ENCODE results near the gene SLC25A48.

Gene SLC25A48

DNA sequence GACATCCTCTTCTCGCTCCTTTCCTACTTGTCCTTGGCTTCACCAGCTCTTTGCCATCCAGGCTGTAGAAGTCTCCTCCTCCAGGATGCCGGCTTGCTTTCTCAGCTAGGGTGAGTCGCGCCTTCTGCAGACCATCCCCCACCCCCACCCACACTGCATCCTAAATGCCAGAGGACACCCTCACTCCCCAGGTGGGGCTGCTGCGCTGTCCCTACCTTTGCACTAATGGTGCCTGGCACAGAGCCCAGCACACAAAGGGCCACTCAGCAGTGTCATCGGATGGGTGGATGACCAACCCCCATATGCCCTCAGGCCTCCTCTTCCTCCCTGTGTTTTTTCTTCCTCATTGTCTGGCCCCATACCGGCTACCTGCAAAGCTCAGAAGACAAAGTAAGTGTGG is 46.3 kb downstream of the SLC25A48 start:
- no peak for DNase-seq (ENCODE audit: low read depth in 2 of 2, low spot score in 1 of 2)

DNA sequence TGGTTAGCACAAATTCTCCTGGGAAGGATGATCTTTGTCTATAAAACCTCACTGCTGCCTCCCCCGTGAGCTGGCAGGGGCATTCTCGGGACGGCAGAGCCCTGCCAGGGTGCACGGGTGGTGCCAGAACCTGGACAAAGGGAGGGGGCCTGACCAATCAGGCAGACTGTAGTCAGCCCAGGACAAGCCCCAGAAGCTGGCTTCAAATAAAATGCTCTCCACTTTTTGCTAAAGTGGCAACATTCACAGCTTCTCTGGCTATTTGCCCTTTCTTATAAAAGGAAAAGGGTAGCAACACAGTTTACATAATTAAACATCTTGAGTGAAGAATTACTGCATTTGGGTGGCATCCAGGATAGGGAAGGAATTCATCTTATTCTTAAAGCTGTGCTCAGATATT is 46.8 kb downstream of the SLC25A48 start:
- DNase-seq (ENCODE audit: low read depth in 2 of 2, low spot score in 1 of 2), result no peak

DNA sequence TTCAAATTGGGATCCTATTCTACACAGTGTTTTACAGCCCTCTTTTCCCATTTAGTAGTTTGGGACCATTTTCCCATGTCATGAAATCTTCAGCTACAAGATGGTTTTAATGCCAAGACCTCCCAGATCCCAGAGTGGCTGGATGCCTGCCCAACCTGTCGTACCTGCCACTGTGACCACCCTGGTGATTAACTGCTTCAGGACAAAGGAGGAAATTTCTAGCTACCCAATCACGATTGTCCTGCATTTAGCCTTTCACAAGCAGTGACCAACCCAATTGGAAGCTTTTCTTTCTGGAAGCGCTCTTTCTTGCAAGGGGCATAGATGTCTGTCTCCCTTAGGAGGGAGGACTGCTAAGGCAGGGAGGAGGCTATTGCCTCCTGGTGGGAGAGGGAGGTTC is 47.4 kb downstream of the SLC25A48 start:
- no peak for DNase-seq (ENCODE audit: low read depth in 2 of 2, low spot score in 1 of 2)

DNA sequence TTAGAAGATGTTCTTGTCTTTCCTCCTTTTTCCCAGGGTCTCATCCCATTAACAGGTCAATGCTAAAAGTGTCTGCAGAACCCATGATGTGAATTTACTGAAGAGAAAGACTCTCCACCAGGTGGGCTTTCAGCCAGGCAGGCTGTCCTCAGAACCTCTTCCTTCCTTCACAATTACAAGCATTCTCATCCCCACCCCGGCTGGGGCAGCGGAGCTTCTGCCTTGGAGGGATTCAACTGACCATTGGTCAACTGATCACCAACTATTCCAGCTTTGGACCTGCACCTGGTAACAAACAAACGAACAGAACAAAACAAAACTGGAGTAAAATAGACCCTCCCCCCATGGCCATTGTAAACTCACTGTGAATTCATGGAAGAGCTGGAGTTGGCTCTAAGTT is 48.6 kb downstream of the SLC25A48 start:
- no peak for DNase-seq (ENCODE audit: low read depth in 2 of 2, low spot score in 1 of 2)

DNA sequence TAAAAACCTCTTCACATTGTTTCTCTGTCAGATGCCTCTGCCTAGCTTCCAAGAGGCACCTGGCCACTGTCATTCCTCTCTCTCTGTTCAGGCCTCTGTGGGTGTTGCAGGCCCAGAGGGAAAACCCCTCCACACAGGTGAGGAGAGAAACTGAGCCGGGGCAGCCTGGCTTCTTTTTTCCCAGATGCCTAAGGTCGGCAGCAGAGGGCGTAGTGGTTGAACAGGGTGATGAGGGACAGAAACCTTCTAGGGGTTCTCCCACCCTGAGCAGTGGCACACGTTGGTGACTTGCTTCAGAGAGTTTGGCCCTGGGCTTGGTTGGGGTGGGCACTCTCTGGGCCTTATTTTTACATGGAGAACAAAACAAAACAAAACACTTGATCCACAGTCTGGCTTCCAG is 49.0 kb downstream of the SLC25A48 start:
- no peak for DNase-seq (ENCODE audit: low read depth in 2 of 2, low spot score in 1 of 2)

DNA sequence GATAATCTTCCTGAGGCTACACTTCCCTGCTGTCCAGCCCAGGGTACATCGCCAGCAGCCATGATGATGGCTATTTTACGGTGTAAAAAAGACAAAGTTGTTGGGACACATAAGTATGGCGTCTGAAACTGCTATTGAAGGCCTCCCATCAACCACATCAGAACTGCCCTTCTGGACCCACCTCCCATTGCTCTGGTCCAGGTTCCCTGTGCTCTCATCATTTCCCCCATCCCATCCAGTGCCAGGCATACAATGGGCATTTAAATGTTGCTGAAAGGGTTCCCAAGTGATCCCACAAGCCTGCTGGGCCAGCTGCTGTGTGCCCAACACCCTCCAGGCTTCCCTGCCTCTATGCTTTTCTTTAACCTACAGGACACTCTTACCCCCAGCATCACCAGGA is 50.6 kb downstream of the SLC25A48 start:
- no peak for DNase-seq (ENCODE audit: low read depth in 2 of 2, low spot score in 1 of 2)

DNA sequence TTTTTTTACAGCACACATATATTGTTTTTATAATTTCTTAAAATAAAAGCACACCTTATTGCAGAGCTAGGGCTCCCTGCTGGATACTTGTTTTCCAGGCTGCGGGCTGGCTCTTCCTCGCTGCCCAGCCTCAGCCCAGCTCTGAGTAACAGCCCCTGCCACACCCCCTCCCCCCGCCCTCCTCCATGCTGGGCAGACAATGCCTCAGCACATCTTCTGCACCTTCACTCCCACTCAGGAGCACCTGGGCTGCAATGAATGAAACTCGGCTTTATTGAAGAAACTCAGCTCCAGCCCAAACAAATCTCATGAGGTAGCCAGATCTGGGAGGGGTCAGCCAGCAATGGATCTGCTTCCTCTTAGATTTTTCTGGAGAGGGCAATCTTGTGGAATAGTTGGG is 51.7 kb downstream of the SLC25A48 start:
- no peak for DNase-seq (ENCODE audit: low read depth in 2 of 2, low spot score in 1 of 2)

DNA sequence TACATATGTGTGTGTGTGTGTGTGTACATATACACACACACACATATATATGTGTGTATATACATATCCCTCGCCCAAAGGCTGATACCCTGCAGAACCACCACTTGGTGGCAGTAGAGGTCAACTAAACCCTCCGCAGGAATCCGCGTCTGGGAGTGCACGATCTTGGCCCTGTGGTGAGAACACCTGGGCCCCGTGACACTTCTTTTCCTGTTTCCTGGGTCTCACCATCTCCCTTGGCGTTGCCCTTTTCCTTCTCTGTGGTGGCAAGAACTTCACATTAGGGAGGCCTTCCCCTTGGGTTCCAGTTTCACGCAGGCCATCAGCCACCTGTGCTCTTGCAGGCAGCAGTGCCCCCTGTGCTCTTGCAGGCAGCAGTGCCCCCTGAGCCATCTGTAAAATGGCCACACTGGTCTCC is 53.0 kb downstream of the SLC25A48 start:
- peak; percentile 2 to 4 for DNase-seq (ENCODE audit: low read depth in 2 of 2, low spot score in 1 of 2)

DNA sequence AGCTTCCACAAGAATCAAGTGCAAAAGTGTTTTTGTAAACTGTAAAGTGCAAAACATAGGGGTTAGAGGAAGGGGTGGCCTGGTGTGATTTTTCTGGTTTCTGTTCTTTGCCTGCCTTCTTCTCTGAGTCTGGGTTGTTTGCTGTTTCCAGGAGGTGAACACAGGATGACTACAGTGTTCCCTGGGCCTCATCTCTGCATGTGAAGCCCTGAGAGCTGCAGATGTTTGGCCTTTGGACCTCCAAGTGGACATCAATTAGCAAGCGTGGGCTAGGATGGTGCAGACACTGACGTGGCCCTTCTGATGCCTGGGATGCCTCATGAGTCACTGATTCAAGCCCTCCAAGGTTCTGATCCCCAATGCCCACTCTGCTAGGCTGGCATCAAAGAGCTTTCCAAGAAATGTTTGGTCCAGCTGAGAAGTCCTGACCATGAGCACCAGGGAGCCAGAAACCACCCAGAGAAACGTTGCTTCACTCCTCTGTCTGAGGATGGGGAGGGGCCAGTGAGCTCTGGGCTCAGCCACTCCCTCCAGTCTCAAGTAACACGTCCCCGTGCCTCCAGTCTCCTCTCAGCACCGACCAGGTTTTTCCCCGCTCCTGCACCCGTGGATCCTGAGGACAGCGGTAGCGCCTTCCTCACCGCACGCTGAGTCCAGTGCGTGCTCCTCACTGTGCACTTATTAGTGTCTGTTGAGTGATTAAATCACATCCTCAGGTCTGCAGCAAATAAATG is 53.6 kb downstream of the SLC25A48 start:
- DNase-seq (ENCODE audit: low read depth in 2 of 2, low spot score in 1 of 2), result no peak

DNA sequence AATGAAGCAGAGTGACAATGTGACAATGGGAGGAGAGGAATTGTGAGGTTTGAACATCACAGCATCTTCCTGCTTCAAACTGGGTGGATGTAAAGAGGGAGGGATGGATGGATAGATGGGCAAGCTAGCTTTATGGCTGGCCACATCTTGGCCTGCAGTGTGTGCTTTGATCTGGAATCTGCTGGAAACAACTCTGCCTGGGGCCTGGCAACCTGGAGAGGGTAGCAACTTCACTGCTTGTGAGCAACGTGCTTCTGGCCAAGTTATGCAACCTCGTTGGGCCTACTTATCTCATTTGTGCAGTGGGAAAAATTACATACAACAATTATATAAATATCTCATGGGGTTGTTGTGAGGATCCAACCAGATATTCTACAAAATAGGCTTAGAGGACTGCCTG is 55.8 kb downstream of the SLC25A48 start:
- DNase-seq (ENCODE audit: low read depth in 2 of 2, low spot score in 1 of 2), result no peak

DNA sequence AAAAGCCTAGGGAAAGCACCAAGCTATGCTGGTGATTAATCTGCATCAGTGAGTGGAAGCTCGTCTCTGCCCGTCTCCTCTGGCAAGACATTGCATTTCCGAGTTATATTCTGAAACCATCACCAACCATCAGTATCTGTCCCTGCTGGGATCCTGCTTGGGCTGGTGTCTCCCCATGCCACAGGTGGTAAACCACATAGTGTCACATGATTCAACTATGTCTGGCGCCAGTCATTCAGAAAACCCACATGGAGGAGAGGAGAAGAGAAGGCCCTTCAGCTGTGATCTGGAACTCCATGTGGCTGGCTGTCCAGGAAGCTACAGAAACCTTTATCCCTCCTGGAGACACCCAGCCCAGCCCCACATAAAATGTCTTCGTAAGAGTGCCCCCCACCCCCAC is 56.4 kb downstream of the SLC25A48 start:
- no peak for DNase-seq (ENCODE audit: low read depth in 2 of 2, low spot score in 1 of 2)

DNA sequence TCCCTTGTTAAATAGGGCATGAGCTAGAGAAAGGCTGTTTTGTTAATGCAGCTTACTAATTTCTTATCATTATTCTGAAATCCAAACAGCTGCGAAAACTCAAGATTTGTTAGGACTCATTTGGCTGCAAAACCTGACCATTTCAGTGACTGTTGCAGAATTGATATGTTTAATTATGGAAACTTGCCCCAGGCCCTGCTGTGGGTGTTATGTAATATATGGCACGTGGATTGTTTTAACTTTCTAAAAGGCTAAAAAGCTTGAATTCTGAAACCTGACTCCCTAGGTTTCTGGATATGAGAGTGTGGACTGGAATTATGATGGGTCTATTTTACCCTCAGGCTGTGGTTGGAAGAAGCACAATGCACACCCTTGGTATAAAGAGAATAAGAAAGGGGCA is 56.8 kb downstream of the SLC25A48 start:
- DNase-seq (ENCODE audit: low read depth in 2 of 2, low spot score in 1 of 2), result no peak

DNA sequence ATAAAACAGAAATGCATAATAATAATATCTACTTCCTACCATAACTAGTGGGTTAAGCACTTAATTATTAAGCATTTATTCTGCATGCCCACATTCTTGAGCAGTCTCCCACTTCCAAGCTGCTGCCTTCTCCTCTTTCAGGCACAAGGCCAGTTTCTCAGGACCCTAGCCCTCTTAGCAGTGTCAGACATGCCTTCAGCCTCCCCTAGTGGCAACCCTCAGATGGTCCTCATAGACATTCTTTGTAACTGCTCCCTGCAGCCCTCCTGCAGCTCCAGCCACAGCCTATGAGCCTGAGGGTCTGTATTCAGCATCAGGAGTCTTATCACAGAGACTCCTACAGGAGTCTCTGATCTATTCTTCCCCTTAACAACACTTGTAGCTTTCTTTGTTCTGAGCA is 57.3 kb downstream of the SLC25A48 start:
- no peak for DNase-seq (ENCODE audit: low read depth in 2 of 2, low spot score in 1 of 2)

DNA sequence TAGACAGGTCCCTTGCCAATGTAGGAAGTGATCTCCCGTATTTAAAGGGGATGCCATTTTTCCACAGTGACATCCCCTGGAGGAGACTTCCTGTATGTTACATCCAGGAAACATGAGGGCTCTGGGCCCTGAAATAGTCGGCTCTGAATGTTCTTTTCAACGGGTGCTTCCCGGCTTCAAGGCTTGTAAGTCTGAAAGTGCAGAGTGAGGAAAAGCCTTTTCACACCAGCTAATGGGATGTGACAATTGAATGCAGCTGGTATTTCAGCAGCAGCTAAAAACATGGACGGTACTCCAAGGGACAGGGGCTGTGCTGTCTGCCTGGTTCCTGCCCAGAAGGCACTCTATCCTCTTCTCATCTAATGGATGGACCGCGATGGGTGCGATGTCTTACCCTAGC is 59.8 kb downstream of the SLC25A48 start:
- no peak for DNase-seq (ENCODE audit: low read depth in 2 of 2, low spot score in 1 of 2)

DNA sequence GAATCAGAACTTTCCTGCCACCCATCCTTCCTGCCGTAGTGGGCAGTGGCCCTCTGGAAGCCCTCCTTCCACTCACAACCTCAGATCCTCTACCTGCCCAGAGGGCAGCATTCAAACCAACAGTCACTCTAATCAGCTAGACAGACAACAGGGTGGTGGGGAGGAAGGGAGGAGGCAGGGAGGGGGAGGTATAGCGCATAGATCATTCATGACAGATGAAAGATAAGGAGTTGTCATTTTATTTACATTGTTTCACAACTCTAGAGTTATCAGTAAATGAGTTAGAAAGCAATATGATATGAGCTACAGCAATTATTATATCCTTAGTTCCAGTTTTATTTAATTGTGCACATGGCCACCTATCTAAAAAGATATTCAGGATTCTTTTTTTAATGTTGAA is 60.3 kb downstream of the SLC25A48 start:
- DNase-seq (ENCODE audit: low read depth in 2 of 2, low spot score in 1 of 2), result no peak

DNA sequence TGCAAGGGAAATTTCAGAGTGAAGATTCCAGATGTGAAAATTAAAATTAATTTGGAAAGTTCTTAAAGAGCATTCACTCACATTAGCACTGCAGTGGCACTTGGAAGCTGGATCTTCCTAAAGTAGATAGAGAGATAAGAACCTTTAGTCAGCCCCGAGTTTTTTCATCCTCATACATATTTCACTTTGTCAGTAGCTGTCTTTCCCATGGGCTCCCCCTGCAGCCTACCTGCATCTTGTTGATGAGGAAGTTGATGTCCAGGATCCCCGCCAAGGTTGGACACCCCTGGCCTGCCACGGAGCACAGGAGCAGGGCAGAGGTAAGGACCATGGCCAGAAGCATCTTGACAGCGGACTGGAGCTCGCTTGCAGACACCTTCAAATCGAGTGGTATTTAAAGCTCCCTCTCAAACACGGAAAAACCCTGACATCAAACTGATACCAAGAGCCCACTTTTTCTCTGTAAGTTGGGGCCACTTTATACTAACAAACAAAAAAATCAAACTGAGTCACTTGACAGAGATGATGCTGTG is 61.1 kb downstream of the SLC25A48 start, which contains the start of gene IL9:
IL9 (minus strand) TSS at position 368 of the 533 bp plus-strand sequence; CDS start at position 343, 25 bp downstream.
- no peak for DNase-seq (ENCODE audit: low read depth in 2 of 2, low spot score in 1 of 2)

DNA sequence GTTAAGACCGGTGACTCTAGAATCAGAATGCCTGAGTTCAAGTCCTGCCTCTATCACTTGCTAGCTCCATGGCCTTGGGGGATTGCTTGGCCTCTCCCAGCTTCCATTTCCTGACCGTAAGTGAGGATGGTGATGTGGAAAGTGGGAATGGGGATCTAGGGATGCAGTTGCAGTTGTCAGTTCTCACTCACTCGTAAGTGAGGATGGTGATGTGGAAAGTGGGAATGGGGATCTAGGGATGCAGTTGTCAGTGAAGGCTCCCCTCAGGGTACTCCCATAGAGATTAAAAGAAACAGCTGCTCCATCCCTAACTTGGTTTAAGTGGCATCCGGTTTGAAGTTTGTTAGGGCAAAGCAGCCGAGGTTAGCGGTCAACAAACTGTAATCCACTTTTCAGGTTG is 64.2 kb downstream of the SLC25A48 start:
- DNase-seq (ENCODE audit: low read depth in 2 of 2, low spot score in 1 of 2), result no peak

DNA sequence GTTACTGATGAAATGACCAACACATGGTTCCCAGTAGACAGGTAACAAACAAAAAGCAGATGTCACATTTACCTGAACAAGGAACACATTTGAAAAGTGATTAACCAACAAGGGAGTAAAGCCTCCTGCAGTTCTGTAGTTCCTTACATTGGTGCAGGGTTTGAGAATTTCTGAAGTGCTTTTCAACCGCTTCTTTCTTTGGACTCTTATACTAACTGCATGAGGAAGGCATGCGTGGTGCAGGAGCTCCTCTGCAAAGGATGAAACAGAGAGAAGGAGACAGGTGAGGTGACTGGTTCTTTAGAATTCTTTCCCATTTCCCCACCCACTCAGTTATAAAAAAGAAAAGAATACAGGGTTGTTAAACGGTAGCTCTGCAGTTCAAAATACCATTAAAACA is 65.8 kb downstream of the SLC25A48 start:
- DNase-seq (ENCODE audit: low read depth in 2 of 2, low spot score in 1 of 2), result no peak

DNA sequence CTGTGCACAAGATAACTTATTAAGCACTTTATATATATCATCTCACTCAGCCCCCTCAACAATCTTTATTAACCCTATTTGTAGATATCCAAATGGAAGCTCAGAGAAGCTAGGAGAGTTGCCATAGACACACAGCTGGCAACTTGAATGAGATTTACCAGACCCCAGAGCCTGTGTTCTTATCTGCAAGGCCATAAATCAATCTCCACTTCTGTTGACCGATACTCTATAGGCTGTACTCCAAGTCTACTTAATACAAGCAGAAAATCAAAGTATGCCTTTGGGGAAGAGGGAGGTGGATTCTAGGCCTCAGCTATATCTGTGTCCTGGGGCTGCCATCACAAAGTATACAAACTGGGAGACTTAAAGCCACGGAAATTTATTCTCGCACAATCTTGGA is 67.2 kb downstream of the SLC25A48 start:
- no peak for DNase-seq (ENCODE audit: low read depth in 2 of 2, low spot score in 1 of 2)

DNA sequence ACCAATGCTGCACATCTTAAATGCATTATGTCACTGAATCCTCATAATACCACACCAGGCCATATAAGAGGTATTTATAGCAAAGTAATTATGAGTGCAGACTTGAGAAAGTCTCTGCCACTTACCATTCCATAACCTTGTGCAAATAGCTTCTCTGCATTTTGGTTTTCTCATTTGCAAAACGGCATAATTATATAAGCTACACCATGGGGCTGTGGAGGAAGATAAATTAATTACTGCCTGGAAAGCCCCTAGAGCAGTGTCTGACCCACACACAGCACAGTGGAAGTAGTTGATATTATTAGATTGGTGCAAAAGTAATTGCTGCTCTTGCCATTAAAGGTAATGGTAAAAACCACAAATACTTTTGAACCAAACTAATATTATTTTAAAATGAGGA is 70.7 kb downstream of the SLC25A48 start:
- no peak for DNase-seq (ENCODE audit: low read depth in 2 of 2, low spot score in 1 of 2)

DNA sequence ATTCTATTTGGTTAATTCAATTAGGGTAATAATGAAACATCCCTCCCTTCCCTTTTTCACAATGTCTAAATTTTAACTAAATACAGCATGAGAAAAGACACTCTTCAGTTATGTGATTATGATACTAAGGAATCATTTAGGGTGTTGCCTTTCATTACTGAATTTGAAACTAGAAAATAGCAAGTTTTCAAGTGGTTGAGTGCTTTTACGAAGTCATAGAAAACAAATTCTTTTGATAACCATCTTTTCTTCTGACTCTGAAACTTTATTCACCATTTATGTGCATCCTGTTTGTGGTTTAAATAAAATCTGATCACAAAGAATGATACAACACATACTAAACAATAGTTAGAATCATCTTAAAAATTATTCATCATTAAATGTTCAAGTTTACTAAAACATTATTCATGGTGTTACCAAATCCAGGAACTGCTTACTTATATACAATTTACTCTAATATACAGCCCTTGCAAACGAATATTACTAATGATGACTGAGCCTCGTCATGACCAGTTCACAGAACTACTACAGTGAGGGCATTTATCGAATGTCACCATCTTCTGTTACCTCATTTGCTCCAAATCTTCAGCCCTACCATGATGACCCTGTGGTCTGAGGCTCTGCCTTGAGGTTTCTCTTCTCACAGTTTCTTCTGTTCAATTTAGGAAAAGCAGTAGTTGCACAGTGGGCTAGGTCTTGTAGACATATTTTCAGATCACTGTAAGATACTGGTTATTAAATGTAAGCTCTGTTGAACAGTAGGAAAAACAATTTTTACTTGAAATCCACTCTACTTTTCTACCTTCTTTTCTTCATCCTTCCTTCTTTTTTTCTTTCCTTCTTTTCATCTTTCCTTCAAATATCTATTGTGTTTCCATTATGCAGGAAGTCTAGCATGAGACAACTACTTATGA is 79.5 kb downstream of the SLC25A48 start:
- DNase-seq (ENCODE audit: low read depth in 2 of 2, low spot score in 1 of 2), result no peak

DNA sequence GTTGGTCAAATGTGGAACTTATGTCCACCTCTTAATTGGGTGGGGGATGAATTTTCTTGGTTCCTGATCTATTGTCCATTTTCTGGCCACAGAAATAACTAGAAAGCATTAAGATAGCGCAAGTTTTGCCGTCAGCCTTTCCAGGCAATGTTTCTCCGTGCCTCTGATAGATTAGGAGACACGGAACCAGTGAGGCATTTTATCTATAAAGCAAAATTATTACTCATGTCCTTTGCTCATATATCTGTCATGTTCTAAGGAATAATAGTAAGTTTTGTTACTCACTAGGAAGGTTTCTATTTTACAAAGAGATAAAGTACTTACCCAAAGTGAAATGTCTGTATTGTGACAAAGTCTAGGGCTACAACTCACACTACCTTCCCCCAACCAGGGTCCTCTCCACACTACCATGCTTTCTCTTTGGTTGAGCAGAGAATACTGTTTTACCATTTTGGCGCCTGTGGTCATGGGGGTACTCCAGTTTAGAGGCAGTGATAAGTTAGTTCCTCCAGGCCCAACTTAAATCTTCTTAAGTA is 81.1 kb downstream of the SLC25A48 start:
- no peak for DNase-seq (ENCODE audit: low read depth in 2 of 2, low spot score in 1 of 2)
